AG09309 (cell line): ENCODE data around the gene TACC2.
"Not testable (repeated sequence)": the region's sequence is repeated elsewhere in the genome, so short reads cannot be mapped to it uniquely, and the experiment has no call there.

Experiments
- DNase-seq: peaks from one replicate; pipeline ENCODE4 v3.0.0-alpha.2; 2010; ENCODE audit warnings: low read depth
- H3K4me3 ChIP-seq: 2 replicates; pipeline ENCODE4 v1.5.1; 2011; ENCODE audit warnings: mild to moderate bottlenecking, low read depth, low read length, moderate library complexity; ENCODE audit not compliant: control insufficient read depth
- TF ChIP-seq, protein P1 (sequence below): IDR thresholded peaks from 2 replicates; pipeline ENCODE4 v1.5.1; 2011; ENCODE audit warnings: mild to moderate bottlenecking, low read depth, low read length, inconsistent platforms; ENCODE audit not compliant: insufficient read depth, control insufficient read depth; ENCODE audit errors: missing control alignments

TACC2 gene

DNA sequence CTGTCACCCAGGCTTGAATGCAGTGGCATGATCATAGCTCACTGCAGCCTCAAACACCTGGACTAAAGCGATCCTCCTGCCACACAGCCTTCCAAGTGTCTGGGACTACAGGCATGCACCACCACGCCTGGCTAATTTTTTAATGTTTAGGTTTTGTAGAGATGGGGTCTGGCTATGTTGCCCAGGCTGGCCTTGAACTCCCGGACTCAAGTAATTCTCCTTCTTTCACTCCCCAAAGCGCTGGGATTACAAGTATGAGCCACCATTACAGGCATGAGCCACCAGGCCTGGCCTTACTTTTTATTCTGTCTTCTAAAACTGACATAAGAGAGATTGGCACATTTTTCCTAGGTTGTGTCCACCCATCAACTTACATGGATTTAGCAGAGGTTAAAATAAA lies 33.3 kb downstream of the TACC2 start:
- TF ChIP-seq, protein P1, sequence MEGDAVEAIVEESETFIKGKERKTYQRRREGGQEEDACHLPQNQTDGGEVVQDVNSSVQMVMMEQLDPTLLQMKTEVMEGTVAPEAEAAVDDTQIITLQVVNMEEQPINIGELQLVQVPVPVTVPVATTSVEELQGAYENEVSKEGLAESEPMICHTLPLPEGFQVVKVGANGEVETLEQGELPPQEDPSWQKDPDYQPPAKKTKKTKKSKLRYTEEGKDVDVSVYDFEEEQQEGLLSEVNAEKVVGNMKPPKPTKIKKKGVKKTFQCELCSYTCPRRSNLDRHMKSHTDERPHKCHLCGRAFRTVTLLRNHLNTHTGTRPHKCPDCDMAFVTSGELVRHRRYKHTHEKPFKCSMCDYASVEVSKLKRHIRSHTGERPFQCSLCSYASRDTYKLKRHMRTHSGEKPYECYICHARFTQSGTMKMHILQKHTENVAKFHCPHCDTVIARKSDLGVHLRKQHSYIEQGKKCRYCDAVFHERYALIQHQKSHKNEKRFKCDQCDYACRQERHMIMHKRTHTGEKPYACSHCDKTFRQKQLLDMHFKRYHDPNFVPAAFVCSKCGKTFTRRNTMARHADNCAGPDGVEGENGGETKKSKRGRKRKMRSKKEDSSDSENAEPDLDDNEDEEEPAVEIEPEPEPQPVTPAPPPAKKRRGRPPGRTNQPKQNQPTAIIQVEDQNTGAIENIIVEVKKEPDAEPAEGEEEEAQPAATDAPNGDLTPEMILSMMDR: no peak
- no peak for DNase-seq
- H3K4me3 ChIP-seq: no peak overlapping the region

DNA sequence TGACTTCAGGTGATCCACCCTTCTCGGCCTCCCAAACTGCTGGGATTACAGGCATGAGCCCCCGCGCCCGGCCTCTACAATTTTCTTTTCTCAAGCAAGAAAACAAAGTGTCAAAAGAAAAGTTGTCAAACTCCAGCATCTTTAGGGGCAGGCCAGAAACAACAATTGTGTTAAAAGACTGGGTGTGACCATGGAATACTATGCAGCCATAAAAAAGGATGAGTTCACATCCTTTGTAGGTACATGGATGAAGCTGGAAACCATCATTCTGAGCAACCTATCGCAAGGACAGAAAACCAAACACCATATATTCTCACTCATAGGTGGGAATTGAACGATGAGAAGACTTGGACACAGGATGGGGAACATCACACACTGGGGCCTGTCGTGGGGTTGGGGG lies 34.3 kb downstream of the TACC2 start:
- DNase-seq, H3K4me3 ChIP-seq: not testable (repeated sequence)

DNA sequence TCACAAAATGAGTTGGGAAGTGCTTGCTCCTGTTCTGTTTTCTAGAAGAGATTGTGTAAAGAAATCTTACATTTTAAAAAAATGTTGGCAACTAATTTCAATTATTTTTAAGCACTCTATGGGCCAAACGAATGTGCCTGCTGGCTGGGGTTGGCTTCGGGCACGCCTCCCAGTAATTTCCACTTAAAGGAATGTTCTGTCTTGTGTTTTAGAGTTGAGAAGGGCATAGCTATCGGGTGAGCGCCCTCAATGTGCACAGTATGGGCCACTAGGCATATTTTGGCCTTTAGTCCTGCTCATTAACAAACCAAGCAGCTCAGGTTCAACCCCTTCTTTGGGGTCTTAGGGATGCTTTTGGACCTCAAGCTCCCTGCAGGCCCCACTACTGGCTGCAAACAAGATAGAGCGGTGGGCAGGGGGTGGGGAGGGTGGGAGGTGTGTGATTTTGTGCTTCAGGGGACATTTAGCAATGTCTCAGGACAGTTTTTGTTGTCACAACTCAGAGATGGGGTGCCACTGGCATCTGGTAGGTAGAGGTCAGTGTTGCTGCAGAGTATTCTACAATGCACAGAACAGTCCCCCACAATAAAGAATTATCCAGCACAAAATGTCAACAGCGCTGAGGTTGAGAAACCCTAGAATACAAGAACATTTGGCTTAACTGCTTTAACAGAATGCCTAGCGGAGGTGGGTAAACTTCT lies 40.7 kb downstream of the TACC2 start:
- DNase-seq: no peak
- H3K4me3 ChIP-seq: no peak overlapping the region
- TF ChIP-seq, protein P1: no peak

DNA sequence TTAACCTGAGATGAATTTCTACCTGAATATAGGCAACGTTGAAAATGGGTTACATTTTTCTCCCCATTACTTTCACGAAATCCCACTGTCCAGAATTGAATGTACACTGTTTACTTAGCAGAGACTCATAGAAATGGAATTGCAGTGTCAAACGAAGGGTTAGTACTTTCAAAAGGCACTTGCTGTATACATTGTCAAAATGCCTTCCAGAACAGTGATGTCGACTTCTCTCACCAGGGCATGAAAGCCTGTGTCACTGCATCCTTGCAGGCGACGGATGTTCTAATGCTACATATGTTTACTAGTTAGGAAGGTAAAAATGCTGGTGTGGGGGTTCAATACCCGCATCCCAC lies 41.2 kb downstream of the TACC2 start:
- no peak for DNase-seq
- no peak overlapping the region for H3K4me3 ChIP-seq
- TF ChIP-seq, protein P1: no peak

DNA sequence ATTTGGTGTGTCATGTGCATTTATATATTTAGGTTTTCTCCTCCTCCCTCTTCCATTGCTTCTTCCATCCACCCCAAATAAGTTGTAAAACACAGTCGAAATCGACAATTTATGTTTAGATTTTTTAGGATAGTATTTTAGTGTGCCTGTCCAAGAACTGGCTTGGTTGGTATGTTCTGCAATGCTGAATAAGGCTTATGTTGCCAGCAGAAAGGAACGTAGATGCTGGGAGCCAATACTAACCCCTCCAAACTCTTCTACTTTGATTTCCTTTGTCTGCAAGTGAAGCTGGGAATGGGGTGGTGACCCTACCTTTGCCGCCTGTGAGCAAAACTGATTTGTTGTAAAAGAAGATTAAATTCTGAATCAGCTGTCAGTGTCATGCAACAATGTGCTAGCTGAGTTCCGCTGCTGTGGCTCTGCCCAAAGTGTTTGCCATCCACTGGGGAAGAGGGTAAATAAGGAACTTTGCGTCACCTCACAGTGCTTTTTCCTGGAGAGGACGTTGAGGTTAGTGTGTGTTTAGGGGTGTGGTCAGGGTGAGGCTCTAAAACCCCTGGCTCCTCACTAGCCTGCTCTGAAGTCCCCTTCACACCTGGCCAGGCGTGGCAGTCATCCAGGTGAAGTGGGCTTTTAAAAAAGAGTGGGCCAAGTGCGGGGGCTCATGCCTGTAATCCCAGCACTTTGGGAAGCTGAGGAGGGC lies 44.4 kb downstream of the TACC2 start:
- no peak for DNase-seq
- H3K4me3 ChIP-seq: no peak overlapping the region
- TF ChIP-seq, protein P1: no peak

DNA sequence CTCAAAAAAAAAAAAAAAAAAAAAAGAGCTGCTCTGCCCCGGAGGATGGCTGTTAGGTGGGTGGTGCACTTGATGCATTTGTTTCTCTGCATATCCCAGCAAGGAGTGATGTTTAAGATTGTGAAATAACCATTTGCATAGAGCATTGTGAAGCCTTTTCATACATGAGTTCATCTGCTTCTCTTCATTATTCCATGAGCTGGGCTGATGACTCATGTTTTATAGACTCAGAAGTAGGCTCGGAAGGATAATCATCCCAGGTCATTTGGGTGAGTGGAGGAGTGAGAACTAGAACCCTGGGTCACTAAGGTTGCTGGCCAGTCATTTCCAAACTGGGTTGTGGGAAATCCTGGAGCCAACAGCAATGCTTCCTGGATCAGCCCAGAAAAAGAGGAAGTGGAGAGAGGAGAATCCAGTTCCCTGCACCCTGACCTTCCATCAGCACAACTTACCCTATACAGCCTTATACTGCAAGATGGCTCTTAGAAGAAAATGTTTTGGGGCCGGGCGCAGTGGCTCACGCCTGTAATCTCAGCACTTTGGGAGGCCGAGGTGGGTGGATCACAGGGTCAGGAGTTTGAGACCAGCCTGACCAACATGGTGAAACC lies 45.3 kb downstream of the TACC2 start:
- no peak overlapping the region for H3K4me3 ChIP-seq
- TF ChIP-seq, protein P1: no peak
- DNase-seq: peak; percentile 41

DNA sequence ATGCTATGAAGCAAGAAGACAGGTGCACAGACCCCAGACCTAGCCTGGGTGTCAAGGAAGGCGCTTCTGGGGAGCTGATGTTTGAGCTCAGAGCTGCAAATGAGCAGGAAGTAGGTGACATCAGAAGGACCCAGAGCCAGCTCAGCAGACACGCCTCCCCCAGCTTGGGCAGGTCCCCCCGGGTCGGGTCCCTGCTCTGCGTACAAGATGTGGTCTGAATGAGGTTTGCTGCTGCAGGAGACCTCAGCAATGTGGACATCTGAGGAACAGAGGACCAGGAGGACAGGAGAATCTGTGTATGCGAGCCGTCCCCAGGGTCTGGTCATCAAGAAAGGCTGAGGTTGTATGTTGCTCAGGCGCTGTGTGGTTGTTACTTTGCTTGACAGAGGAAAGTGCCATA lies 51.8 kb downstream of the TACC2 start:
- DNase-seq: no peak
- TF ChIP-seq, protein P1: no peak
- no peak overlapping the region for H3K4me3 ChIP-seq
